PC-3 (cell line): ENCODE data around the gene RELL1. TPM values are rescaled to one million over a fixed set of nuclear protein-coding genes. Genes with fewer than 3 reads are reported as not detected.
A peak's percentile ranks its signal among the peaks of the same experiment; 100 is the strongest.

ENCODE experiments used
- ATAC-seq: fragments of 200-7000 bp; cut with Tn5 transposase; 2 replicates; pipeline ENCODE4 v1.9.1; 2020; ENCODE audit warnings: mild to moderate bottlenecking, moderate library complexity
- BruUV-seq: library from RNA; stranded (reverse); fragments of 400-500 nt; replicated peaks from 2 replicates; lab custom pipeline; 2021; lab: Mats Ljungman, UMichigan
- CTCF ChIA-PET: fragments of 300-600 bp; sonication (Branson Sonifier 250); formaldehyde crosslinking; loops from one replicate; lab custom pipeline; 2022; ENCODE audit warnings: antibody characterized with exemption; lab: Charles Lee
- POLR2A ChIA-PET: fragments of 300-600 bp; sonication (Branson Sonifier 250); formaldehyde crosslinking; loops from one replicate; lab custom pipeline; 2022; ENCODE audit warnings: antibody characterized with exemption; ENCODE audit not compliant: unreplicated experiment; lab: Charles Lee
- DNase-seq: peaks from one replicate; pipeline ENCODE4 v3.0.0-alpha.2; 2015
- H2AFZ ChIP-seq: fragments of 300-600 bp; sonication (generic); 2 replicates; pipeline ENCODE4 v1.6.0; 2016; ENCODE audit warnings: antibody characterized with exemption, low read length
- H3F3A ChIP-seq: fragments of 300-600 bp; sonication (generic); one replicate; pipeline ENCODE4 v1.6.0; 2017; ENCODE audit warnings: antibody characterized with exemption, low read length, control low read depth, mild to moderate bottlenecking; ENCODE audit not compliant: unreplicated experiment
- H3K27ac ChIP-seq: fragments of 300-600 bp; sonication (generic); 2 replicates; pipeline ENCODE4 v1.5.1; 2016; ENCODE audit warnings: mild to moderate bottlenecking, low read length
- H3K27me3 ChIP-seq: fragments of 300-600 bp; sonication (generic); 2 replicates; pipeline ENCODE4 v1.6.1; 2016; ENCODE audit warnings: low read length, mixed read lengths
- H3K36me3 ChIP-seq: fragments of 300-600 bp; sonication (generic); 2 replicates; pipeline ENCODE4 v1.6.1; 2016; ENCODE audit warnings: low read depth, mixed run types, low read length, mixed read lengths
- H3K4me1 ChIP-seq: fragments of 300-600 bp; sonication (generic); 2 replicates; pipeline ENCODE4 v1.5.1; 2016; ENCODE audit warnings: low read length; ENCODE audit not compliant: insufficient read depth
- H3K4me2 ChIP-seq: fragments of 300-600 bp; sonication (generic); 2 replicates; pipeline ENCODE4 v1.6.0; 2016; ENCODE audit warnings: low read length
- H3K4me3 ChIP-seq: fragments of 300-600 bp; sonication (generic); 2 replicates; pipeline ENCODE4 v1.5.1; 2016; ENCODE audit warnings: mild to moderate bottlenecking, low read length, mixed read lengths
- H3K79me2 ChIP-seq: fragments of 300-600 bp; sonication (generic); 2 replicates; pipeline ENCODE4 v1.6.1; 2017; ENCODE audit warnings: low read length, mixed read lengths
- H3K9ac ChIP-seq: fragments of 300-600 bp; sonication (generic); 2 replicates; pipeline ENCODE4 v1.6.0; 2016; ENCODE audit warnings: mild to moderate bottlenecking, low read length
- H3K9me2 ChIP-seq: fragments of 300-600 bp; sonication (generic); replicated peaks from 2 replicates; pipeline ENCODE4 v1.6.1; 2016; ENCODE audit warnings: mixed run types, low read length, mixed read lengths
- H3K9me3 ChIP-seq: fragments of 300-600 bp; sonication (generic); 2 replicates; pipeline ENCODE4 v1.6.1; 2016; ENCODE audit warnings: low read length, mixed read lengths
- H4K20me1 ChIP-seq: fragments of 300-600 bp; sonication (generic); 2 replicates; pipeline ENCODE4 v1.6.1; 2016; ENCODE audit warnings: low read length, mixed read lengths
- CTCF ChIP-seq: fragments of 300-600 bp; sonication (generic); conservative IDR thresholded peaks from 2 replicates; pipeline ENCODE4 v1.5.1; 2017; ENCODE audit warnings: antibody characterized with exemption, low read depth, mild to moderate bottlenecking, low read length
- EZH2 ChIP-seq: fragments of 300-600 bp; sonication (generic); IDR thresholded peaks from one replicate; pipeline ENCODE4 v1.6.1; 2017; ENCODE audit warnings: antibody characterized with exemption, mild to moderate bottlenecking, low read length; ENCODE audit not compliant: unreplicated experiment
- EZH2phosphoT487 ChIP-seq: fragments of 300-600 bp; sonication (generic); IDR thresholded peaks from 2 replicates; pipeline ENCODE4 v1.6.1; 2018; ENCODE audit warnings: mild to moderate bottlenecking, antibody characterized with exemption, low read length, borderline replicate concordance
- intact Hi-C: fragments of 100-400 bp; cut with micrococcal nuclease; formaldehyde crosslinking; loops from 2 replicates; pipeline ENCODE4 v1.9.0; 2023
- total RNA-seq: library from RNA; depleted of rRNA; stranded (reverse); fragments of >200 nt; gene quantifications from 2 replicates; pipeline ENCODE4 v1.2.3, GENCODE V29; 2014; rRNA removed

RELL1 gene
- total RNA-seq, 1 experiment from 2014 or later, result 14.6 TPM

GRCh38 chr4:37561196-37561802 lies 124.9 kb downstream of the RELL1 start:
- Histone ChIP-seq H3K9me3 (no peaks in the 10 kb centered on the region), H2AFZ (no peak overlapping the region), H3F3A (no peaks in the 10 kb centered on the region), H3K9ac (no peak overlapping the region), H3K4me3 (no peak overlapping the region), H3K27me3 (no peaks in the 10 kb centered on the region), H3K4me2 (peak overlapping the region; percentile 11; the same call in 1 of the 2 replicates), H3K27ac (peak overlapping the region; percentile 96), H3K4me1 (peaks cover 24% of the 10 kb centered on the region), H3K36me3 (no peaks in the 10 kb centered on the region), H4K20me1 (no peaks in the 10 kb centered on the region), H3K79me2 (no peaks in the 10 kb centered on the region), H3K9me2 (no peaks in the 10 kb centered on the region)
- no peak; the same call in 1 of the 2 replicates for ATAC-seq
- POLR2A ChIA-PET, result no interaction called here
- BruUV-seq, result no TSS peak
- TF ChIP-seq CTCF (no peak), EZH2 (no peak), EZH2phosphoT487 (no peak)
- intact Hi-C loops, result no loop called here
- peak; percentile 29 for DNase-seq
- CTCF ChIA-PET, result no interaction called here

Other genes starting within 250 kb of the RELL1 start
- gene PGM2, start 140.3 kb upstream of the RELL1 start, total RNA-seq, result 21.0 and 28.6 TPM in 2 replicates
- 87.0 and 89.0 TPM in 2 replicates for gene TBC1D1, start 204.7 kb upstream of the RELL1 start, total RNA-seq